IMR-90 (cell line): ENCODE measurements around the gene STMN1.

Experiments used
- CEBPB ChIP-seq: IDR thresholded peaks from 2 replicates; pipeline ENCODE4 v1.6.1; 2012; ENCODE audit warnings: low read depth, low read length, improper control_type of control experiment
- CHD1 ChIP-seq: IDR thresholded peaks from 2 replicates; pipeline ENCODE4 v1.6.1; 2012; ENCODE audit warnings: low read depth, low read length, improper control_type of control experiment
- ELK1 ChIP-seq: fragments of 150-350 bp; IDR thresholded peaks from 2 replicates; pipeline ENCODE4 v1.6.1; 2016; ENCODE audit warnings: low read depth, mild to moderate bottlenecking, low read length, moderate library complexity, borderline replicate concordance
- FOS ChIP-seq: fragments of 150-350 bp; IDR thresholded peaks from 2 replicates; pipeline ENCODE4 v1.6.1; 2016; ENCODE audit warnings: low read depth, low read length
- MAFK ChIP-seq: IDR thresholded peaks from 2 replicates; pipeline ENCODE4 v1.6.1; 2012; ENCODE audit warnings: low read depth, low read length, improper control_type of control experiment
- MXI1 ChIP-seq: IDR thresholded peaks from 2 replicates; pipeline ENCODE4 v1.6.1; 2012; ENCODE audit warnings: low read depth, mild to moderate bottlenecking, low read length, moderate library complexity, borderline replicate concordance
- POLR2A ChIP-seq: IDR thresholded peaks from 2 replicates; pipeline ENCODE4 v1.6.1; 2012; ENCODE audit warnings: mild to moderate bottlenecking, low read depth, low read length
- RAD21 ChIP-seq: IDR thresholded peaks from 2 replicates; pipeline ENCODE4 v1.6.1; 2012; ENCODE audit warnings: low read length, improper control_type of control experiment
- RCOR1 ChIP-seq: IDR thresholded peaks from 2 replicates; pipeline ENCODE4 v1.6.1; 2012; ENCODE audit warnings: mild to moderate bottlenecking, low read length, improper control_type of control experiment; ENCODE audit not compliant: insufficient replicate concordance
- RFX5 ChIP-seq: IDR thresholded peaks from 2 replicates; pipeline ENCODE4 v1.8.0; 2012; ENCODE audit warnings: low read depth, mild to moderate bottlenecking, low read length, moderate library complexity
- SMC3 ChIP-seq: fragments of 150-350 bp; IDR thresholded peaks from 2 replicates; pipeline ENCODE4 v1.6.1; 2016; ENCODE audit warnings: low read depth, mild to moderate bottlenecking, antibody characterized with exemption, low read length, moderate library complexity
- TF ChIP-seq, protein P1 (sequence below): conservative IDR thresholded peaks from 2 replicates; pipeline ENCODE4 v1.5.1; 2012; ENCODE audit warnings: mild to moderate bottlenecking, low read depth, low read length, improper control_type of control experiment
- TF ChIP-seq, protein P2 (sequence below): fragments of 150-350 bp; IDR thresholded peaks from 2 replicates; pipeline ENCODE4 v1.6.1; 2017; ENCODE audit warnings: mild to moderate bottlenecking, antibody characterized with exemption, low read length, low read depth

- TF ChIP-seq, protein P1, sequence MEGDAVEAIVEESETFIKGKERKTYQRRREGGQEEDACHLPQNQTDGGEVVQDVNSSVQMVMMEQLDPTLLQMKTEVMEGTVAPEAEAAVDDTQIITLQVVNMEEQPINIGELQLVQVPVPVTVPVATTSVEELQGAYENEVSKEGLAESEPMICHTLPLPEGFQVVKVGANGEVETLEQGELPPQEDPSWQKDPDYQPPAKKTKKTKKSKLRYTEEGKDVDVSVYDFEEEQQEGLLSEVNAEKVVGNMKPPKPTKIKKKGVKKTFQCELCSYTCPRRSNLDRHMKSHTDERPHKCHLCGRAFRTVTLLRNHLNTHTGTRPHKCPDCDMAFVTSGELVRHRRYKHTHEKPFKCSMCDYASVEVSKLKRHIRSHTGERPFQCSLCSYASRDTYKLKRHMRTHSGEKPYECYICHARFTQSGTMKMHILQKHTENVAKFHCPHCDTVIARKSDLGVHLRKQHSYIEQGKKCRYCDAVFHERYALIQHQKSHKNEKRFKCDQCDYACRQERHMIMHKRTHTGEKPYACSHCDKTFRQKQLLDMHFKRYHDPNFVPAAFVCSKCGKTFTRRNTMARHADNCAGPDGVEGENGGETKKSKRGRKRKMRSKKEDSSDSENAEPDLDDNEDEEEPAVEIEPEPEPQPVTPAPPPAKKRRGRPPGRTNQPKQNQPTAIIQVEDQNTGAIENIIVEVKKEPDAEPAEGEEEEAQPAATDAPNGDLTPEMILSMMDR, result no peak
- TF ChIP-seq CEBPB (peak; percentile 38; the same call in 1 of the 2 replicates), RCOR1 (no peak), POLR2A (no peak), FOS (no peak), CHD1 (no peak), SMC3 (no peak), MXI1 (no peak), MAFK (no peak), RFX5 (no peak), ELK1 (no peak), RAD21 (no peak)
- TF ChIP-seq, protein P2, sequence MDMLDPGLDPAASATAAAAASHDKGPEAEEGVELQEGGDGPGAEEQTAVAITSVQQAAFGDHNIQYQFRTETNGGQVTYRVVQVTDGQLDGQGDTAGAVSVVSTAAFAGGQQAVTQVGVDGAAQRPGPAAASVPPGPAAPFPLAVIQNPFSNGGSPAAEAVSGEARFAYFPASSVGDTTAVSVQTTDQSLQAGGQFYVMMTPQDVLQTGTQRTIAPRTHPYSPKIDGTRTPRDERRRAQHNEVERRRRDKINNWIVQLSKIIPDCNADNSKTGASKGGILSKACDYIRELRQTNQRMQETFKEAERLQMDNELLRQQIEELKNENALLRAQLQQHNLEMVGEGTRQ, result no peak
These were observed 6.0 kb upstream of the STMN1 start for GRCh38 chr1:25912076-25912831.
